Fibroblast of lung (primary cell): ENCODE measurements around the gene TRPM7. TPM values are rescaled to one million over a fixed set of nuclear protein-coding genes. Genes with fewer than 3 reads are reported as not detected.

Source experiments
- DNase-seq, 2 donors: peaks; one replicate each; pipeline versions ENCODE4 v3.0.0 to v3.0.0-alpha.2; 2010; ENCODE audit warnings: low read depth in 2 of 2
- H2AFZ ChIP-seq: 2 replicates; pipeline ENCODE4 v1.5.1; 2012; ENCODE audit warnings: low read length, control low read depth, inconsistent platforms
- H3K27ac ChIP-seq: 2 replicates; pipeline ENCODE4 v1.5.1; 2011; ENCODE audit warnings: low read length, control low read depth; ENCODE audit not compliant: insufficient read depth
- H3K27me3 ChIP-seq: 2 replicates; pipeline ENCODE4 v1.5.1; 2011; ENCODE audit warnings: mild to moderate bottlenecking, low read length; ENCODE audit not compliant: control insufficient read depth, insufficient read depth
- H3K36me3 ChIP-seq: 2 replicates; pipeline ENCODE4 v1.5.1; 2011; ENCODE audit warnings: low read length; ENCODE audit not compliant: control insufficient read depth, insufficient read depth
- H3K4me1 ChIP-seq: 2 replicates; pipeline ENCODE4 v1.5.1; 2011; ENCODE audit warnings: low read length; ENCODE audit not compliant: control insufficient read depth, insufficient read depth; ENCODE audit errors: extremely low read depth
- H3K4me2 ChIP-seq: 2 replicates; pipeline ENCODE4 v1.5.1; 2011; ENCODE audit warnings: low read length, control low read depth; ENCODE audit not compliant: insufficient read depth; ENCODE audit errors: extremely low read depth
- H3K4me3 ChIP-seq, 4 experiments: fragments of 200-600 bp in 1 of 4; sonication (generic) in 1 of 4; replicated peaks in 1 of 4; 2 replicates each; pipeline ENCODE4 v1.5.1; 2011 to 2016; ENCODE audit warnings: low read length in 4 of 4, low read depth in 3 of 4, mild to moderate bottlenecking in 3 of 4, control low read depth in 2 of 4, inconsistent platforms in 1 of 4, mixed read lengths in 1 of 4; ENCODE audit not compliant: insufficient read depth in 1 of 4; ENCODE audit errors: control extremely low read depth in 1 of 4
- H3K79me2 ChIP-seq: 2 replicates; pipeline ENCODE4 v1.5.1; 2012; ENCODE audit warnings: mild to moderate bottlenecking, low read length, inconsistent platforms; ENCODE audit not compliant: control insufficient read depth, insufficient read depth
- H3K9ac ChIP-seq: 2 replicates; pipeline ENCODE4 v1.5.1; 2011; ENCODE audit warnings: mild to moderate bottlenecking, low read length, control low read depth; ENCODE audit not compliant: insufficient read depth
- H3K9me3 ChIP-seq: 2 replicates; pipeline ENCODE4 v1.5.1; 2012; ENCODE audit warnings: low read depth, low read length; ENCODE audit not compliant: control insufficient read depth, insufficient read depth
- H4K20me1 ChIP-seq: 2 replicates; pipeline ENCODE4 v1.5.1; 2011; ENCODE audit warnings: low read length; ENCODE audit not compliant: control insufficient read depth, insufficient read depth; ENCODE audit errors: extremely low read depth
- EZH2 ChIP-seq: IDR thresholded peaks from 2 replicates; pipeline ENCODE4 v1.5.1; 2012; ENCODE audit warnings: low read length, control low read depth, mild to moderate bottlenecking; ENCODE audit errors: missing control alignments
- polyA plus RNA-seq, 2 donors: library from polyadenylated mRNA; depleted of rRNA in 1 of 2; stranded (reverse) in 1 of 2; unstranded in 1 of 2; fragments of >200 nt; gene quantifications; 2 replicates each; pipeline ENCODE4 v1.2.1, GENCODE V29; 2011 to 2012; ENCODE audit warnings: missing spikeins in 1 of 2
- total RNA-seq: library from RNA; depleted of rRNA; stranded (reverse); fragments of >200 nt; gene quantifications from 2 replicates; pipeline ENCODE4 v1.2.1, GENCODE V29; 2014
- TF ChIP-seq, protein P1 (sequence below), 2 donors: IDR thresholded peaks in 1 of 2; conservative IDR thresholded peaks in 1 of 2; 1 replicate in 1 of 2; 2 replicates in 1 of 2; pipeline ENCODE4 v1.5.1; 2011 to 2012; ENCODE audit warnings: low read length in 2 of 2, control low read depth in 1 of 2, inconsistent platforms in 1 of 2, low read depth in 1 of 2, mild to moderate bottlenecking in 1 of 2

The TRPM7 gene
- total and polyA plus RNA-seq, 2 donors (not counting 1 experiment from before 2014, with no cell fraction given): 30.3 to 64.4 TPM

DNA sequence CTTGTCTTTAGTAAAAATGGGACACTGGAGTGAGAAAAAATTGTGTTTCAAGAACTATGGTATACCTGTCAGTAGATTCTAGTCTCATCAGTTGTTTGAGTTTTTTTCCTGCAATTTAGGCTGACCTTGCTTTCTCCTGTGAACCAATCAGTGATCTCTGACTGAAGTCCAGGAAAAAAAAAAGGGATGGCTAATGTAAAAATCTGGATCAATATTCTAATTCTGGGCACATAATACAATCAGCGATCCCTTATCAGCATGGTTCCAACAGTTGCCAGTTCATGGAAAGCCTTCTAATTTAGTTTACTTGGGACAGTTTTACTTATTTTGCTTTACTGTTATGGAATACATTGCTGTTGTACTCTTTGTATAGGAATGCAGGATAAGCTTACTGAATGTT, 17.0 kb downstream of the TRPM7 start:
- no peaks in the 10 kb centered on the region for H3K9me3 ChIP-seq
- no peaks in the 10 kb centered on the region for H3K4me1 ChIP-seq
- peaks cover 44% of the 10 kb centered on the region for H3K79me2 ChIP-seq
- H2AFZ ChIP-seq: no peak overlapping the region
- no peak overlapping the region for H3K27ac ChIP-seq
- no peaks in the 10 kb centered on the region for H4K20me1 ChIP-seq
- DNase-seq: no peak
- H3K36me3 ChIP-seq: peaks cover under 1% of the 10 kb centered on the region
- no peaks in the 10 kb centered on the region for H3K27me3 ChIP-seq
- no peak overlapping the region for H3K4me2 ChIP-seq
- no peak overlapping the region for H3K4me3 ChIP-seq
- TF ChIP-seq EZH2: no peak
- TF ChIP-seq, protein P1, sequence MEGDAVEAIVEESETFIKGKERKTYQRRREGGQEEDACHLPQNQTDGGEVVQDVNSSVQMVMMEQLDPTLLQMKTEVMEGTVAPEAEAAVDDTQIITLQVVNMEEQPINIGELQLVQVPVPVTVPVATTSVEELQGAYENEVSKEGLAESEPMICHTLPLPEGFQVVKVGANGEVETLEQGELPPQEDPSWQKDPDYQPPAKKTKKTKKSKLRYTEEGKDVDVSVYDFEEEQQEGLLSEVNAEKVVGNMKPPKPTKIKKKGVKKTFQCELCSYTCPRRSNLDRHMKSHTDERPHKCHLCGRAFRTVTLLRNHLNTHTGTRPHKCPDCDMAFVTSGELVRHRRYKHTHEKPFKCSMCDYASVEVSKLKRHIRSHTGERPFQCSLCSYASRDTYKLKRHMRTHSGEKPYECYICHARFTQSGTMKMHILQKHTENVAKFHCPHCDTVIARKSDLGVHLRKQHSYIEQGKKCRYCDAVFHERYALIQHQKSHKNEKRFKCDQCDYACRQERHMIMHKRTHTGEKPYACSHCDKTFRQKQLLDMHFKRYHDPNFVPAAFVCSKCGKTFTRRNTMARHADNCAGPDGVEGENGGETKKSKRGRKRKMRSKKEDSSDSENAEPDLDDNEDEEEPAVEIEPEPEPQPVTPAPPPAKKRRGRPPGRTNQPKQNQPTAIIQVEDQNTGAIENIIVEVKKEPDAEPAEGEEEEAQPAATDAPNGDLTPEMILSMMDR (conservative IDR thresholded peaks at IDR 0.05 in 1 of 2, IDR thresholded peaks at IDR 0.05 in 1 of 2; ENCODE audit: low read depth in 1 of 2, low read length in 2 of 2): no peak
- no peak overlapping the region for H3K9ac ChIP-seq

DNA sequence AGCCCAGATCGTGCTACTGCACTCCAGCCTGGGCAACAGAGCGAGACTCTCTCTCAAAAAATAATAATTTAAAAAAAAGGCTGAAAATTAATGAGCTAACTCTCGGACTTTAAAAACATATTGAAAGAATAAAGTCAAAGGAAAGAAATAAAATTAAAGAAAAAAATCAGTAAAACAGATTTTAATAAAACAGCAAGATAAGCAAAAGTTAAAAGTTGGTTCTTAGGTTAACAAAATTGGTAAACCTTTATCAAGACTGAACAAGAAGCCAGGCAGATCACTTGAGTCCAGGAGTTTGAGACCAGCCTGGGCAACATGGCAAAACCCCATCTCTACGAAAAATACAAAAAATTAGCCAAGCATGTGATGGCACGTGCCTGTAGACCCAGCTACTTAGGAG, 20.7 kb downstream of the TRPM7 start:
- H4K20me1 ChIP-seq: no peaks in the 10 kb centered on the region
- no peak for DNase-seq
- H3K4me2 ChIP-seq: no peak overlapping the region
- no peak overlapping the region for H2AFZ ChIP-seq
- H3K9ac ChIP-seq: no peak overlapping the region
- no peaks in the 10 kb centered on the region for H3K27me3 ChIP-seq
- no peaks in the 10 kb centered on the region for H3K36me3 ChIP-seq
- H3K4me3 ChIP-seq: no peak overlapping the region
- H3K27ac ChIP-seq: no peak overlapping the region
- H3K4me1 ChIP-seq: no peaks in the 10 kb centered on the region
- H3K79me2 ChIP-seq: peaks cover 29% of the 10 kb centered on the region
- no peaks in the 10 kb centered on the region for H3K9me3 ChIP-seq
- TF ChIP-seq EZH2: no peak
- TF ChIP-seq, protein P1 (conservative IDR thresholded peaks at IDR 0.05 in 1 of 2, IDR thresholded peaks at IDR 0.05 in 1 of 2; ENCODE audit: low read depth in 1 of 2, low read length in 2 of 2): no peak

DNA sequence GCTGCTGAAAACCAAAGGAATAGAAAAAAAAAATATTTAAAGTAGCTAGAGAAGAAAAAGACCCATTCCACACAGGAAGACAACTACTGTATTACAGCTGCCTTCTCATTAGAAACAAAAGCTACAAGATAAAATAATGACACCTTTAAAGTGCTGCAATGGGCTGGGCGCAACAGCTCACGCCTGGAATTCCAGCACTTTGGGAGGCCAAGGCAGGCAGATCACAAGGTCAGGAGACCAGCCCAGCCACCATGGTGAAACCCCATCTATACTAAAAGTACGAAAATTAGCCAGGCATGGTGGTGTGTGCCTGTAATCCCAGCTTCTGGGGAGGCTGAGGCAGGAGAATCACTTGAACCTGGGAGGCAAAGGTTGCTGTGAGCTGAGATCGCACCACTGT, 31.0 kb downstream of the TRPM7 start:
- Histone ChIP-seq H3K4me2 (no peak overlapping the region), H3K9me3 (no peaks in the 10 kb centered on the region), H3K4me3 (no peak overlapping the region), H3K27ac (no peak overlapping the region), H3K79me2 (no peaks in the 10 kb centered on the region), H3K27me3 (no peaks in the 10 kb centered on the region), H4K20me1 (no peaks in the 10 kb centered on the region), H3K4me1 (no peaks in the 10 kb centered on the region), H3K9ac (no peak overlapping the region), H2AFZ (no peak overlapping the region), H3K36me3 (peaks cover 3% of the 10 kb centered on the region)
- no peak for TF ChIP-seq EZH2
- TF ChIP-seq, protein P1 (conservative IDR thresholded peaks at IDR 0.05 in 1 of 2, IDR thresholded peaks at IDR 0.05 in 1 of 2; ENCODE audit: low read depth in 1 of 2, low read length in 2 of 2): no peak
- no peak for DNase-seq
